Ishikawa (cell line): ENCODE measurements around the gene PTPN5.

ENCODE experiments used
- CEBPB ChIP-seq: IDR thresholded peaks from 2 replicates; pipeline ENCODE4 v1.6.1; 2012
- CREB1 ChIP-seq: IDR thresholded peaks from 2 replicates; pipeline ENCODE4 v1.6.1; 2012; ENCODE audit warnings: low read depth
- EGR1 ChIP-seq: IDR thresholded peaks from 2 replicates; pipeline ENCODE4 v1.6.1; 2012
- EP300 ChIP-seq: IDR thresholded peaks from 2 replicates; pipeline ENCODE4 v1.6.1; 2012; ENCODE audit warnings: borderline replicate concordance
- FOXM1 ChIP-seq: IDR thresholded peaks from 2 replicates; pipeline ENCODE4 v1.6.1; 2012; ENCODE audit warnings: low read depth, borderline replicate concordance
- NFIC ChIP-seq: IDR thresholded peaks from 2 replicates; pipeline ENCODE4 v1.6.1; 2012
- TAF1 ChIP-seq: IDR thresholded peaks from 2 replicates; pipeline ENCODE4 v1.6.1; 2012; ENCODE audit warnings: low read depth, mild to moderate bottlenecking
- TCF12 ChIP-seq: IDR thresholded peaks from 2 replicates; pipeline ENCODE4 v1.6.1; 2012; ENCODE audit warnings: low read depth
- TEAD4 ChIP-seq: IDR thresholded peaks from 2 replicates; pipeline ENCODE4 v1.6.1; 2012
- YY1 ChIP-seq: IDR thresholded peaks from 2 replicates; pipeline ENCODE4 v1.6.1; 2012; ENCODE audit warnings: low read depth
- ZBTB7A ChIP-seq: IDR thresholded peaks from 2 replicates; pipeline ENCODE4 v1.6.1; 2012; ENCODE audit warnings: low read depth
- TF ChIP-seq, protein P1 (sequence below): IDR thresholded peaks from 2 replicates; pipeline ENCODE4 v1.6.1; 2012; ENCODE audit warnings: low read depth, mild to moderate bottlenecking
- TF ChIP-seq, protein P2 (sequence below): IDR thresholded peaks from 2 replicates; pipeline ENCODE4 v1.6.1; 2012
- TF ChIP-seq, protein P3 (sequence below): IDR thresholded peaks from 2 replicates; pipeline ENCODE4 v1.6.1; 2012

The PTPN5 gene

DNA sequence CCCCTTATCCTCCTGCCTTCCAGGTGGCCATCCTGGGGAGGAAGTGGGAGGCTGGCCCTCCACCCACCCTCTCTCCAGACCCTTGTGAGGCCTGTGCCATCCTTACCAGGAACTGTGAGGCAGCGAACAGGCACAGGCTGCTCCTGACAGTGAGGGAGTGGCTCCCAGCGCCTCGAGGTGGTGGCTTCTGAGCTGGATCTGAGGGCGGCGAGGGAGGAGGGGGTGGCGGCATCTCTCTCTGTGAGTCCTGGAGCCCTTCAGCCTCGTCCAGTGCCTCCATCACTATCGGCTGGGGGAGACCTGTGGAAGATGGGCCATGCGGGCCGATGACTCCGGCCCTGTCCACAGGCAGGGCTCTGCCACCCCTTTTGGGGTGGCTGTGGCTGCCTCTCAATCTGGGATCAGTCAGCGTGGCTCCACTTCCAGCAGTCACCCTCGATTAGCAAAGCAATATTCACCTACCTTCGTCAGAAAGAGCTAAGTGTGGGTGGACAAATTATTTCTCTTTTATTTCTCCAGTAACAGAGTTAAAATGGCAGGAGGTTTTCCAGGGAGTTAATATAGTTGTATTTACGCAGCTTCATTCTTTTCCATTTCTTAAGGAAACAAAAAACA, 47.6 kb downstream of the PTPN5 start:
- no peak for TF ChIP-seq CREB1

DNA sequence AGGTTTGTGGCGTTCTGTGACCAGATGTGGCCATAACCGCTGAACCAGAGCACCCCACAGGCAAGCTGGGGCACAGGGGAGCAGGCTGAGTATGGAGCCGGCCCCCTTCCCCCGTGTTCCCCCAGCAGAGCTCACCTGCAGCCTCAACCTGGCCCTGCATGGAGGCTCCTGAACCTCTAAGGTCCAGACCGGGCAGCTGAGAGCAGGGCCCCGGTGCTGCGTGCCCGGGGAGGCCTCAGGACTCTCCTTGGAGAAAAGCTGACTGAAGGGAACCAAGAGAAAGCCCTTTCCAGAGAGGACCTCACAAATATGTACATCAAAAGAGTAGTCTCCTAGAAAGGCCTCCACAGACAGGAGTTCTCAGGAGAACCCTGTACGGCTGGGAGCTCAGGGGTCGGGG, 48.2 kb downstream of the PTPN5 start:
- TF ChIP-seq NFIC: no peak
- TF ChIP-seq, protein P1, sequence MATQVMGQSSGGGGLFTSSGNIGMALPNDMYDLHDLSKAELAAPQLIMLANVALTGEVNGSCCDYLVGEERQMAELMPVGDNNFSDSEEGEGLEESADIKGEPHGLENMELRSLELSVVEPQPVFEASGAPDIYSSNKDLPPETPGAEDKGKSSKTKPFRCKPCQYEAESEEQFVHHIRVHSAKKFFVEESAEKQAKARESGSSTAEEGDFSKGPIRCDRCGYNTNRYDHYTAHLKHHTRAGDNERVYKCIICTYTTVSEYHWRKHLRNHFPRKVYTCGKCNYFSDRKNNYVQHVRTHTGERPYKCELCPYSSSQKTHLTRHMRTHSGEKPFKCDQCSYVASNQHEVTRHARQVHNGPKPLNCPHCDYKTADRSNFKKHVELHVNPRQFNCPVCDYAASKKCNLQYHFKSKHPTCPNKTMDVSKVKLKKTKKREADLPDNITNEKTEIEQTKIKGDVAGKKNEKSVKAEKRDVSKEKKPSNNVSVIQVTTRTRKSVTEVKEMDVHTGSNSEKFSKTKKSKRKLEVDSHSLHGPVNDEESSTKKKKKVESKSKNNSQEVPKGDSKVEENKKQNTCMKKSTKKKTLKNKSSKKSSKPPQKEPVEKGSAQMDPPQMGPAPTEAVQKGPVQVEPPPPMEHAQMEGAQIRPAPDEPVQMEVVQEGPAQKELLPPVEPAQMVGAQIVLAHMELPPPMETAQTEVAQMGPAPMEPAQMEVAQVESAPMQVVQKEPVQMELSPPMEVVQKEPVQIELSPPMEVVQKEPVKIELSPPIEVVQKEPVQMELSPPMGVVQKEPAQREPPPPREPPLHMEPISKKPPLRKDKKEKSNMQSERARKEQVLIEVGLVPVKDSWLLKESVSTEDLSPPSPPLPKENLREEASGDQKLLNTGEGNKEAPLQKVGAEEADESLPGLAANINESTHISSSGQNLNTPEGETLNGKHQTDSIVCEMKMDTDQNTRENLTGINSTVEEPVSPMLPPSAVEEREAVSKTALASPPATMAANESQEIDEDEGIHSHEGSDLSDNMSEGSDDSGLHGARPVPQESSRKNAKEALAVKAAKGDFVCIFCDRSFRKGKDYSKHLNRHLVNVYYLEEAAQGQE: no peak
- TF ChIP-seq, protein P2, sequence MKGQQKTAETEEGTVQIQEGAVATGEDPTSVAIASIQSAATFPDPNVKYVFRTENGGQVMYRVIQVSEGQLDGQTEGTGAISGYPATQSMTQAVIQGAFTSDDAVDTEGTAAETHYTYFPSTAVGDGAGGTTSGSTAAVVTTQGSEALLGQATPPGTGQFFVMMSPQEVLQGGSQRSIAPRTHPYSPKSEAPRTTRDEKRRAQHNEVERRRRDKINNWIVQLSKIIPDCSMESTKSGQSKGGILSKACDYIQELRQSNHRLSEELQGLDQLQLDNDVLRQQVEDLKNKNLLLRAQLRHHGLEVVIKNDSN: no peak
- TF ChIP-seq CREB1: no peak
- TF ChIP-seq TEAD4: no peak
- no peak for TF ChIP-seq FOXM1
- no peak for TF ChIP-seq EP300
- TF ChIP-seq TAF1: no peak
- no peak for TF ChIP-seq TCF12
- TF ChIP-seq YY1: no peak

DNA sequence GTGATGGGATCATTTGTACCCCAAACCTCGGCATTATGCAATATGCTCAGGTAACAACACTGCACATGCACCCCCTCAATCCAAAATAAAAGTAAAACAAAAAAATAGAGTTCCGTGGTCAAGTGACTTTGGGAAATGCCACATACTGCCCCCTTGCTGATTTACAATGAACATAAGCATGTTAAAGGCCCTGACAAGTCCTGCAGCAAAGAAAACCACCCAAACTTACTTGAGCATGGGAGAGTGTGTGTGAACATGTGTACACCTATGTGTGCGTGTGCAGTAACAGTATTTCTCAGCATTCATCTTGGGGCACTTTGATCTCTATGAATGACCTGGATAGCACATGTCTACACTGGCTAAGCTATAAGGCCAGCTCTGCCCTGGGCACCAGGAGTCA, 49.8 kb downstream of the PTPN5 start:
- no peak for TF ChIP-seq TAF1
- TF ChIP-seq, protein P2: no peak
- TF ChIP-seq YY1: no peak
- no peak for TF ChIP-seq TCF12
- no peak for TF ChIP-seq TEAD4
- TF ChIP-seq EGR1: no peak
- TF ChIP-seq, protein P3, sequence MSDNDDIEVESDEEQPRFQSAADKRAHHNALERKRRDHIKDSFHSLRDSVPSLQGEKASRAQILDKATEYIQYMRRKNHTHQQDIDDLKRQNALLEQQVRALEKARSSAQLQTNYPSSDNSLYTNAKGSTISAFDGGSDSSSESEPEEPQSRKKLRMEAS: no peak
- no peak for TF ChIP-seq FOXM1
- TF ChIP-seq, protein P1: no peak
- no peak for TF ChIP-seq EP300
- TF ChIP-seq NFIC: no peak

DNA sequence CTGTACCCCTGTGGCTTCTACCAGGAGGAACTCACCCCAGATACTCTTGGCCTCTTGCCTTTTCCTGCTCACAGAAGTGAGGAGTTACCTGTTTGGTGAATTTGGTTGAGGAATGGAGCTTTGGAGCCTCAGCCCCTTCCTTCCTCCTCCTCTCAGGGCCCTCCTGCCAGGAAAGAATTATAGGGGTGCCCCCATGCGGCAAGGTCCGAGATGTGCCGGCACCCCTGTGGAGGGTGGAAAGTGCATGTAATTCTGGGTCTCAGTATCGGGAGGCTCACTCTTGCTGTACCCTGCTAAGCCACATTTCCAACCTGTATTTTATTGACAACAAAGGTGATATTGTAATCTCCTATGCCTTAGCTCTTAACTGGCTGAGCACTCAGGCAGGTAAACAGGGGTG, 51.9 kb downstream of the PTPN5 start:
- TF ChIP-seq TAF1 (no peak), EP300 (no peak), TCF12 (no peak)
- TF ChIP-seq, protein P3: no peak

DNA sequence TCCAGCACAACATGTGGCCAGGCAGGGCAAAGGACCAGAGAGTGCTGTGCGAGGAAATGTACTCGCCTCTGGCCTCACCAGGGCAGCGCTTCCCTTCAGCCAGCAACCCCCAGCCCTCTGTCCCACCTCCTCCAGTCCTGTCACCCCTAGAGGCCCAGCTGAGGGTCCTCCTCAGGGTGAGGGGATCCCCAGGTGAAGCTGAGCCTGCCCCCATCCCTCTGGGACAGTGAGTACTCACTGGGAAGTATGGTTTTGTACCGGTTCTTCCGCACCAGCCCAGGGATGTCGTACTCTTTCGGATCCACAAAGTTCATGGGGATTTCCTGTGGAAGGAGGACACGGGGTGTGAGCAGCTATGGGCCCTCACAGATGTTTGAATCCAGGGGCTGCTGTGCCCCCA, 54.0 kb downstream of the PTPN5 start:
- TF ChIP-seq, protein P3: no peak
- TF ChIP-seq NFIC: no peak
- no peak for TF ChIP-seq EP300
- no peak for TF ChIP-seq TEAD4

DNA sequence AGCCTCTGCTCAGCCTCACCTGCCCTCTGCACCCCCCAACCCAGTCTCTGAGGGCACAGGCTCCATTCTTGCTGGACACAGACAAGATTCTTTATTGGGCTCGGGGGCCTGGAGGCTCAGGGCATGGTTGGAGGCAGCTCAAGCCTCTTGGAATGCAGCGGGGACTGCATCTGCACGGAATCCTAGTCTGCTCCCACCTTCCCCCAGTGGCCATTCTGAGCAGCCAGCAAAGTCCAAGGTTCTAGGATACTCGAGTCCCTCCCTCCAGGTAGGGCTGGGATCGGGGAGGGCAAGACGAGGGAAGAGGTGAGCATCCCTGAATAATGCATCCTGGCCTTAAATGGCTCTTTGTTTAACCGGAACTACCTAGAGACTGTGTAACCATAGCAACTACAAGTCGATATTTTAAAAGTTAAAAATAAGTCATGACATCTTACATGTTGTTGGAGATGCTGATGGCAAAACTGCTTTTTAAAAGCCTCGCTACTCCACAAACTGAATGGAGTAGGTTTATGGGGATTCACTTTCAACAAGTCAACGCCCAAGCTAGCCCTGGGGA, 54.9 kb downstream of the PTPN5 start:
- no peak for TF ChIP-seq TAF1
- TF ChIP-seq, protein P1: no peak
- TF ChIP-seq NFIC: no peak
- no peak for TF ChIP-seq YY1
- no peak for TF ChIP-seq FOXM1
- no peak for TF ChIP-seq CREB1
- TF ChIP-seq TCF12: no peak
- no peak for TF ChIP-seq EP300
- no peak for TF ChIP-seq ZBTB7A
- no peak for TF ChIP-seq TEAD4
- TF ChIP-seq EGR1: no peak
- TF ChIP-seq CEBPB: no peak
- TF ChIP-seq, protein P3: no peak
